Neural progenitor cell (in vitro differentiated cells): ENCODE data around the gene TAF11L11.

Source experiments
- EZH2phosphoT487 ChIP-seq: fragments of 200-600 bp; sonication (generic); IDR thresholded peaks from 2 replicates; pipeline ENCODE4 v1.6.1; 2017; ENCODE audit warnings: antibody characterized with exemption
- TF ChIP-seq, protein P1 (sequence below): fragments of 200-600 bp; sonication (generic); IDR thresholded peaks from 2 replicates; pipeline ENCODE4 v1.5.1; 2017; ENCODE audit warnings: antibody characterized with exemption, mild to moderate bottlenecking

DNA sequence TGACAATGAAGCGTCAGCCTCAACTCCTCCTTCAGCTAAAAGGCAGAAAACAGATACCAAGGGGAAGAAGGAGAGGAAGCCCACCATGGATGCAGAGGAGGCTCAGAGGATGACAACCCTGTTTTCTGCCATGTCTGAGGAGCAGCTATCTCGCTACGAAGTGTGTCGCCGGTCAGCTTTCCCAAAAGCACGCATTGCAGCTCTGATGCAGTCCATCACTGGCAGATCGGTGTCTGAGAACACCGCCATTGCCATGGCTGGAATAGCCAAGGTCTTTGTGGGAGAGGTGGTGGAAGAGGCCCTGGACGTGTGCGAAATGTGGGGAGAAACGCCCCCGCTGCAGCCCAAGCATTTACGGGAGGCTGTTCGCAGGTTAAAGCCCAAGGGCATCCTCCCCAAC lies 968 bp downstream of the TAF11L11 start:
- TF ChIP-seq, protein P1, sequence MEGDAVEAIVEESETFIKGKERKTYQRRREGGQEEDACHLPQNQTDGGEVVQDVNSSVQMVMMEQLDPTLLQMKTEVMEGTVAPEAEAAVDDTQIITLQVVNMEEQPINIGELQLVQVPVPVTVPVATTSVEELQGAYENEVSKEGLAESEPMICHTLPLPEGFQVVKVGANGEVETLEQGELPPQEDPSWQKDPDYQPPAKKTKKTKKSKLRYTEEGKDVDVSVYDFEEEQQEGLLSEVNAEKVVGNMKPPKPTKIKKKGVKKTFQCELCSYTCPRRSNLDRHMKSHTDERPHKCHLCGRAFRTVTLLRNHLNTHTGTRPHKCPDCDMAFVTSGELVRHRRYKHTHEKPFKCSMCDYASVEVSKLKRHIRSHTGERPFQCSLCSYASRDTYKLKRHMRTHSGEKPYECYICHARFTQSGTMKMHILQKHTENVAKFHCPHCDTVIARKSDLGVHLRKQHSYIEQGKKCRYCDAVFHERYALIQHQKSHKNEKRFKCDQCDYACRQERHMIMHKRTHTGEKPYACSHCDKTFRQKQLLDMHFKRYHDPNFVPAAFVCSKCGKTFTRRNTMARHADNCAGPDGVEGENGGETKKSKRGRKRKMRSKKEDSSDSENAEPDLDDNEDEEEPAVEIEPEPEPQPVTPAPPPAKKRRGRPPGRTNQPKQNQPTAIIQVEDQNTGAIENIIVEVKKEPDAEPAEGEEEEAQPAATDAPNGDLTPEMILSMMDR = no peak
- TF ChIP-seq EZH2phosphoT487 = no peak
